SK-N-MC (cell line): Measurements from ENCODE around the gene DOCK8.

Experiments
- EZH2 ChIP-seq: fragments of 200-600 bp; sonication (generic); IDR thresholded peaks from one replicate; pipeline ENCODE4 v1.6.1; 2017; ENCODE audit warnings: antibody characterized with exemption
- FOXP2 ChIP-seq: optimal IDR thresholded peaks from 2 replicates; pipeline ENCODE3; 2011; ENCODE audit warnings: mild to moderate bottlenecking, moderate library complexity; ENCODE audit not compliant: insufficient read depth; ENCODE audit errors: extremely low read length, control extremely low read depth
- POLR2AphosphoS5 ChIP-seq: IDR thresholded peaks from 2 replicates; pipeline ENCODE4 v1.6.1; 2012; ENCODE audit warnings: mild to moderate bottlenecking, low read depth, low read length, borderline replicate concordance

DNA sequence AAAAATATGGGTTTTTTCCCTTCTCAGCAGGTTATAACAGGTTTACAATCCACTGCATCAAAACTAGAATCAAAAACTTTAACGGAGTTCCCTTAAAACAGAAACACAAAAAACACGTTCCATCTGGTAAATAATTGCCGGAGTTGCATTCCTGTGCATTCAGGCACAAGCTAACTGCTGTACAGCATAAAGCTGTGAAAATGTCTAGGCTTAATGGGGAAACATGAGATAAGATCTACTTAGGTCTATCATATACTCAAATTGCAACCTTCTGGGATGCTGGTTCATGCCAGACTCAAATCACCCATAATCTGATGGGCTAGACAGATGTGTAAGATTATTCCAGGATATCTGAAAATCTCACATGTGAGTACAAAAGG lies 265.3 kb downstream of the DOCK8 start:
- TF ChIP-seq EZH2 (no peak), POLR2AphosphoS5 (no peak), FOXP2 (no peak)
